Activated CD8-positive, alpha-beta T cell treated with anti-CD3 and anti-CD28 coated beads for 36 hours (primary cell): ENCODE data around the gene ADARB2. TPM values are rescaled to one million over a fixed set of nuclear protein-coding genes. Genes with fewer than 3 reads are reported as not detected.
"Not testable (repeated sequence)": the region's sequence is repeated elsewhere in the genome, so short reads cannot be mapped to it uniquely, and the experiment has no call there.

Source experiments
- ATAC-seq: fragments of 200-7000 bp; cut with Tn5 transposase; one replicate; pipeline ENCODE4 v1.10.0; 2021; ENCODE audit warnings: mild to moderate bottlenecking, moderate library complexity
- CTCF ChIA-PET: fragments of 350-600 bp; sonication (Branson Sonifier 250); formaldehyde crosslinking; loops from one replicate; lab custom pipeline; 2021; ENCODE audit warnings: antibody characterized with exemption; lab: Charles Lee
- POLR2A ChIA-PET: fragments of 350-600 bp; sonication (Branson Sonifier 250); formaldehyde crosslinking; loops from one replicate; lab custom pipeline; 2021; ENCODE audit warnings: antibody characterized with exemption; lab: Charles Lee
- DNase-seq: peaks from one replicate; pipeline ENCODE4 v3.0.0-alpha.2; 2020
- H3K27ac Mint-ChIP-seq: one replicate; pipeline ENCODE4 v1.8.0; 2021; ENCODE audit warnings: mild to moderate bottlenecking, mixed read lengths
- H3K27me3 Mint-ChIP-seq: one replicate; pipeline ENCODE4 v1.8.0; 2021; ENCODE audit warnings: mixed read lengths
- H3K36me3 Mint-ChIP-seq: one replicate; pipeline ENCODE4 v1.8.0; 2021; ENCODE audit warnings: low read depth, mixed read lengths
- H3K4me1 Mint-ChIP-seq: one replicate; pipeline ENCODE4 v1.8.0; 2021; ENCODE audit warnings: low read depth, mixed read lengths
- H3K4me3 Mint-ChIP-seq: one replicate; pipeline ENCODE4 v1.8.0; 2021; ENCODE audit warnings: mild to moderate bottlenecking, moderate library complexity, mixed read lengths
- H3K9me3 Mint-ChIP-seq: one replicate; pipeline ENCODE4 v1.8.0; 2021; ENCODE audit warnings: mixed read lengths
- intact Hi-C: fragments of 100-400 bp; cut with micrococcal nuclease; formaldehyde crosslinking; loops from one replicate; pipeline ENCODE4 v1.10.0; 2022
- total RNA-seq, 2 experiments: library from RNA; stranded (reverse); gene quantifications; one replicate each; pipeline ENCODE4 v1.2.3, GENCODE V29; 2021
- TF ChIP-seq, protein P1 (sequence below): fragments of 200-600 bp; IDR thresholded peaks from one replicate; pipeline ENCODE4 v1.8.0; 2022; ENCODE audit warnings: antibody characterized with exemption, mild to moderate bottlenecking

The ADARB2 gene
- total RNA-seq, 2 experiments from 2014 or later = 1.3 to 1.6 TPM

DNA sequence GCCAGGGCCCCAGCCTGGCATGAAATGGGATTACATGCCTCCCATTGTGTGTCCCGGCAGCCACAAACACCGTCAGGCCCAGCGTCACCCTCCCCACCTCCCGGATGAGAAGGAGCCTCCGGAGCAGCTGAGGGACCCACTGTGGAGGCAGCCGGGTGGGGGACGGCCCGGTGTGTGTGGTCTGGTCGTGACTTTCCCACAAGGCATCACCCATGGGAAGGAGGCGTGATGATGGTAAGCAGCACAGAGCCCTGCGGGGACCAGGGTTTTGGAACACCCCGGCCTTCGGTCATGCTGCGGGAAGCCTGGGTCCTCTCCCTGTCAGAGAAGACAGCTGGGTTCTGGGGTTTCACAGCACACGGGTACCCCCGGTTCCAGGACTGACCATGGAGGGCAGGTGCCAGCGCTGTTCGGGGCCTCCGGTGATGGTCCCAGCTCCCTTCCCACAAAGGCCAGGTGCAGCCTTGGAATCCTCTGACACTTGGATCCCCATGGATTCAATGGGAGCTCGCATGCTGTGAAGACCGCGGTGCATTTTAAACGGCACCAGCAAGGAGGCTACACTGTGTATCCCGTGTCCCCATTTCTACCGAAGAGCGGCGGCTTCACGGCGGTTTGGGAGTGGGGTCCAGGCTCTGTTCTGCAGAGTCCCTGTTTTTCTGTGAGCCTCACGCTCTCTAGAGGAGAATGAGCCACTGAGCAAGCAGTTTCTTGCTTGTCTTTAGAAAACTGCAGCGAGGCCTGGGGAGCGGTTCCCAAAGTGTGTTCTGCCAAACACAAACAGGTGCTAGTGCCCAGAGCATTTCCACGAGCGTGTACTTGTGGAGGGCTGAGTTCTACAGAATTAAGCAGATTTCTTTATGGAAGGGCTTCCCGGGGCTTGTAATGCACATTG lies 336.0 kb downstream of the ADARB2 start:
- Mint-ChIP-seq H3K27me3 (no peaks in the 10 kb centered on the region), H3K4me3 (no peak overlapping the region), H3K27ac (no peak overlapping the region), H3K36me3 (no peaks in the 10 kb centered on the region), H3K4me1 (no peaks in the 10 kb centered on the region), H3K9me3 (no peaks in the 10 kb centered on the region)
- TF ChIP-seq, protein P1, sequence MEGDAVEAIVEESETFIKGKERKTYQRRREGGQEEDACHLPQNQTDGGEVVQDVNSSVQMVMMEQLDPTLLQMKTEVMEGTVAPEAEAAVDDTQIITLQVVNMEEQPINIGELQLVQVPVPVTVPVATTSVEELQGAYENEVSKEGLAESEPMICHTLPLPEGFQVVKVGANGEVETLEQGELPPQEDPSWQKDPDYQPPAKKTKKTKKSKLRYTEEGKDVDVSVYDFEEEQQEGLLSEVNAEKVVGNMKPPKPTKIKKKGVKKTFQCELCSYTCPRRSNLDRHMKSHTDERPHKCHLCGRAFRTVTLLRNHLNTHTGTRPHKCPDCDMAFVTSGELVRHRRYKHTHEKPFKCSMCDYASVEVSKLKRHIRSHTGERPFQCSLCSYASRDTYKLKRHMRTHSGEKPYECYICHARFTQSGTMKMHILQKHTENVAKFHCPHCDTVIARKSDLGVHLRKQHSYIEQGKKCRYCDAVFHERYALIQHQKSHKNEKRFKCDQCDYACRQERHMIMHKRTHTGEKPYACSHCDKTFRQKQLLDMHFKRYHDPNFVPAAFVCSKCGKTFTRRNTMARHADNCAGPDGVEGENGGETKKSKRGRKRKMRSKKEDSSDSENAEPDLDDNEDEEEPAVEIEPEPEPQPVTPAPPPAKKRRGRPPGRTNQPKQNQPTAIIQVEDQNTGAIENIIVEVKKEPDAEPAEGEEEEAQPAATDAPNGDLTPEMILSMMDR = no peak
- ATAC-seq = no peak
- DNase-seq = no peak
- intact Hi-C loops = no loop called here
- POLR2A ChIA-PET = no interaction called here
- CTCF ChIA-PET = no interaction called here

DNA sequence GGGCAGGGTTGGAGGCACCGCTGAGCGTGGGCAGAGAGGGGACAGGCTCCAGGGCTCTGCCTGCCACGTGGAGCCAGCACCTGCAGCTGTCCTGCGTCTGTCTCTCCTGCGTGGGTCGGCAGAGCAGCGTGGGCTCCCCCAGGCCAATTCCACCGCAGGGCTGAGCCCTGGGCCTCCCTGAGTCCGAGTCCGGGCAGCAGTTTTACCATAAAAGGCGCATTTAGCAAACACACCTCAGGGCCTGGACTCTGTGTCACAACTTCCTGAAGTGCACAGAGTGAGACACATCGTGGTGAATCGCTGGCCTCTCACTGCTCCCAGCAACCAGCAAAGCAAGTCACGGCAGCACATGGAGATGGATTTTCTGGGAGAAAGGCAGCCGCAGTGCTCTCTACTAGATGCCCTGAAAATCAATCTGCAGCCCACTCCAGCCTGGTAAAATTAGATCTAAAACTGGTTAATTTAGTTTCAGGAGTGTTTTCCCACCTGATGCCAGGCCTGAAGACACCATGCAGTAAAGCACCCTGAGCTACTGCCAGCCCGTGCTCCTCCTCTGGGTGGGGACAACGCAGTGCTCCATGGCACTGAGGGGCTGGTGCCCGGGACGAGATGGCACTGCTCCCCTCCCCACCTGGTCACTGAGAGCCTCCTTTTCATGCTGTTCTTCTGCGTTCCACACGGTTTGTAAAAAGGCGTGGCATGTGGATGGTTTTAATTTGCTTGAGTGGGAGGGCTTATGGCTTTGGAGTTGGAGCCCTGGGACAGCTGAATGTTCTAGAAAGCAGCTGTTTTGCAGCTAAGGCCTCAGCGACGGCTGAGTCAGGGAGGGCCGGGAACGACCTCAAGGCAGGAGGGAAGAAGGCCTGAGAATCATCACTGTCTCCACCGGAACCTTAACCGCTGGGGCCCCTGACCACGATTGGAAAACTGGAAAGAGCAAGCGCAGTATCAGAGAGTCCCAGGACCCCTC lies 336.9 kb downstream of the ADARB2 start:
- TF ChIP-seq, protein P1 = no peak
- CTCF ChIA-PET = no interaction called here
- intact Hi-C loops = no loop called here
- Mint-ChIP-seq H3K9me3 (no peaks in the 10 kb centered on the region), H3K4me1 (no peaks in the 10 kb centered on the region), H3K4me3 (no peak overlapping the region), H3K27me3 (no peaks in the 10 kb centered on the region), H3K36me3 (no peaks in the 10 kb centered on the region), H3K27ac (no peak overlapping the region)
- ATAC-seq = no peak
- POLR2A ChIA-PET = no interaction called here
- DNase-seq = no peak

GRCh38 chr10:1399431-1400100 lies 337.8 kb downstream of the ADARB2 start:
- H3K4me1 Mint-ChIP-seq = no peaks in the 10 kb centered on the region
- intact Hi-C loops = no loop called here
- TF ChIP-seq, protein P1 = no peak
- ATAC-seq (no peak), DNase-seq (no peak)
- POLR2A ChIA-PET = no interaction called here
- no peak overlapping the region for H3K27ac Mint-ChIP-seq
- no peak overlapping the region for H3K4me3 Mint-ChIP-seq
- CTCF ChIA-PET = no interaction called here
- H3K27me3 Mint-ChIP-seq = no peaks in the 10 kb centered on the region
- H3K36me3 Mint-ChIP-seq = no peaks in the 10 kb centered on the region
- H3K9me3 Mint-ChIP-seq = no peaks in the 10 kb centered on the region

DNA sequence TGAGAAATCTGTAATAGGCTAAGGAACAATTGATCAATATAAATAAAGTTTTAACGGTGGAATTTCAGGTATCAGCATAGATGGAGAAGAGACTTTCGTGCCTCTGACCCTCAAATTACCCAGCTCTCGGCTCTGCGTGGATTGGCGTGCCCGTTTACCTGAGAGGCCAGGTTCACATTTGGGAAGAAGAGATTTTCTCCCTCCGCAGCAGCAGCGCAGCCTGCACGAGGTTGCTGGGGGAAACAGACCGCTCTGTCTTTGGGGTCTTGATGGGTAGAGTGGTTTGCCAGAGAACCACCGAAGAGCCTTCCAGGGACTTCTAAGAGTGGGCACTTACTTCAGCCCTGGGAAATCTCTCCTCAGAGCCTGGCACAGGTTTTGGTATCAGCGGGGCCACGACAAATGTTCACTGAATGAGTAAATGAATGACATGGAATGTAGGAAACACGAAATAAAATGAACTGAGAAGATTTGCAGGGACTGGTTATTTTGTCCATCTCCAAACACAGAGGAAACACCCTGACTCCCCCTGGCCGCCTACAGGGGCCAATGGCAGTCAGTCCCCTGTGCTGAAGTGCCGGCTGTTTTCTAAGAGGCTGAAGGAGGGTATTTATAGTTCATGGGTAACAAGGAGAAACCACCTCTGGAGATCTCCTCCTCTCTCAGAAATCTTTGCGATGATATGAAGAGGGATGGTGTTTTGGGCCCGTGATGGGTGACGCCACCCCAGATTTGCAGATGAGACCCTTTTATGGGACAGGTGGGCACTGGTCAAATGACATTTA lies 338.5 kb downstream of the ADARB2 start:
- H3K27ac Mint-ChIP-seq = no peak overlapping the region
- DNase-seq (no peak), ATAC-seq (no peak)
- no peaks in the 10 kb centered on the region for H3K27me3 Mint-ChIP-seq
- intact Hi-C loops = no loop called here
- no peaks in the 10 kb centered on the region for H3K36me3 Mint-ChIP-seq
- ChIA-PET POLR2A (no interaction called here), CTCF (no interaction called here)
- H3K4me3 Mint-ChIP-seq = no peak overlapping the region
- H3K4me1 Mint-ChIP-seq = no peaks in the 10 kb centered on the region
- TF ChIP-seq, protein P1 = no peak
- no peaks in the 10 kb centered on the region for H3K9me3 Mint-ChIP-seq

DNA sequence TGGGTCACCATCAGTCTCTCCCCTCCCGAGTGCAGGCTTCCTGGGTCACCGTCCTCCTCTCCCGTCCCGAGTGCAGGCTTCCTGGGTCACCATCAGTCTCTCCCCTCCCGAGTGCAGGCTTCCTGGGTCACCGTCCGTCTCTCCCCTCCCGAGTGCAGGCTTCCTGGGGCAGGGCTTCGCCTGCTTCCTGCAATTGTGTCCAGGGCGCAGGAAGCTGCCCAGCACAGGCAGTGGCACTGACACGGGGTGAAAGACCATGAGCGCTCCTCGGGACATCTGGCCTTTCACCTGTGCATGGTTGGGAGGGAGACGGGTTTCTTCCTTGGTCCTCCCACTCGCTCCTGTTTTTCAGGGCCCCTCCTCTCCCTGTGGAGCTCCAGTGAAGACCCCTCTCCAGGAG lies 339.2 kb downstream of the ADARB2 start:
- H3K9me3 Mint-ChIP-seq, CTCF ChIA-PET, H3K4me1 Mint-ChIP-seq, H3K27me3 Mint-ChIP-seq, H3K4me3 Mint-ChIP-seq, POLR2A ChIA-PET, H3K27ac Mint-ChIP-seq, DNase-seq, intact Hi-C loops, H3K36me3 Mint-ChIP-seq, ATAC-seq: not testable (repeated sequence)
